ENCODE measurements around the gene HSPG2. TPM values are rescaled to one million over a fixed set of nuclear protein-coding genes. Genes with fewer than 3 reads are reported as not detected.

The HSPG2 gene
- total and polyA plus RNA-seq, 9 of the 15 experiments (the other 6 are each of a cell fraction or from before 2014, with no cell fraction given), result 0.14 to 160 (median 15.7) TPM

- TF ChIP-seq SIN3A (IDR thresholded peaks at IDR 0.05; ENCODE audit: borderline replicate concordance in 2 of 2, control insufficient read depth in 1 of 2, low read depth in 2 of 2, low read length in 2 of 2), result peak in 1 of 2 experiments; percentile 79; a peak in 1 of 4 replicates
- no peak for TF ChIP-seq SMARCA5 (IDR thresholded peaks at IDR 0.05)
- TF ChIP-seq HDGF (IDR thresholded peaks at IDR 0.05), result peak; percentile 64; the same call in 1 of the 2 replicates
- no peak for TF ChIP-seq CREBBP (IDR thresholded peaks at IDR 0.05; ENCODE audit: low read depth, low read length)
- 0 out of 2 replicates have a peak, but pooled peaks have one; percentile 33 for TF ChIP-seq TOE1 (IDR thresholded peaks at IDR 0.05; ENCODE audit: borderline replicate concordance)
- TF ChIP-seq TOE1 (CRISPR knock-in tag; IDR thresholded peaks at IDR 0.05; ENCODE audit: borderline replicate concordance, low read depth), result 0 out of 2 replicates have a peak, but pooled peaks have one; percentile 33
- no peak for TF ChIP-seq BCLAF1 (IDR thresholded peaks at IDR 0.05; ENCODE audit: borderline replicate concordance in 1 of 2, control insufficient read depth in 1 of 2, low read depth in 2 of 2, low read length in 1 of 2)
- peak; percentile 48 for TF ChIP-seq REST (IDR thresholded peaks at IDR 0.05; ENCODE audit: borderline replicate concordance)
- no peak for TF ChIP-seq REST (CRISPR knock-in tag; IDR thresholded peaks at IDR 0.05; ENCODE audit: low read depth)
- 0 out of 2 replicates have a peak, but pooled peaks have one; percentile 11 for TF ChIP-seq LARP7 (IDR thresholded peaks at IDR 0.05)
These were observed 3.5 kb downstream of the HSPG2 start (continued) for GRCh38 chr1:21933397-21934248.
